ENCODE measurements around the gene UNCX. TPM values are rescaled to one million over a fixed set of nuclear protein-coding genes. Genes with fewer than 3 reads are reported as not detected.
A peak's percentile ranks its signal among the peaks of the same experiment; 100 is the strongest.

The UNCX gene
- total and polyA plus RNA-seq, 5 donors from 2014 or later: not detected

GRCh38 chr7:1220000-1220726 is 12.5 kb upstream of the UNCX start:
- no peaks in the 10 kb centered on the region for H3K36me3 ChIP-seq (ENCODE audit: control insufficient read depth, insufficient read depth, low read length)
- no peak overlapping the region for H3K27ac ChIP-seq (ENCODE audit: insufficient read depth, low read length, poor library complexity, severe bottlenecking)
- no peaks in the 10 kb centered on the region for H3K4me1 ChIP-seq (ENCODE audit: control insufficient read depth, insufficient read depth, low read length, poor library complexity, severe bottlenecking)
- Mint-ChIP-seq H3K36me3 (no peaks in the 10 kb centered on the region), H3K27me3 (peaks cover 61% of the 10 kb centered on the region), H3K9me3 (peaks cover 0 to 6% (median 0%) of the 10 kb centered on the region in 7 donors), H3K27ac (no peak overlapping the region), H3K4me1 (peaks cover 0 to 6% (median 0%) of the 10 kb centered on the region in 4 donors), H3K4me3 (no peak overlapping the region)
- no peak overlapping the region for H3K4me3 ChIP-seq (ENCODE audit: low read depth, low read length)
- no peaks in the 10 kb centered on the region for H3K9me3 ChIP-seq (ENCODE audit: control insufficient read depth in 2 of 2, low read length in 2 of 2)
- DNase-seq (no peak), ATAC-seq (ENCODE audit: low read depth in 2 of 2) (no peak)
- peaks cover 3% of the 10 kb centered on the region for H3K27me3 ChIP-seq (ENCODE audit: control insufficient read depth, insufficient read depth, low read length)

GRCh38 chr7:1220977-1221745 is 11.5 kb upstream of the UNCX start:
- H3K36me3 ChIP-seq (ENCODE audit: control insufficient read depth, insufficient read depth, low read length): no peaks in the 10 kb centered on the region
- H3K36me3 Mint-ChIP-seq: no peaks in the 10 kb centered on the region
- H3K9me3 Mint-ChIP-seq: peaks cover 0 to 6% (median 0%) of the 10 kb centered on the region in 7 donors
- ATAC-seq (ENCODE audit: low read depth in 2 of 2) (no peak), DNase-seq (no peak)
- no peak overlapping the region for H3K27ac ChIP-seq (ENCODE audit: insufficient read depth, low read length, poor library complexity, severe bottlenecking)
- no peak overlapping the region for H3K4me3 Mint-ChIP-seq
- peaks cover 4% of the 10 kb centered on the region for H3K27me3 ChIP-seq (ENCODE audit: control insufficient read depth, insufficient read depth, low read length)
- peaks cover 0 to 11% (median 3%) of the 10 kb centered on the region in 4 donors for H3K4me1 Mint-ChIP-seq
- H3K27ac Mint-ChIP-seq: no peak overlapping the region
- H3K27me3 Mint-ChIP-seq: peaks cover 63% of the 10 kb centered on the region
- H3K4me1 ChIP-seq (ENCODE audit: control insufficient read depth, insufficient read depth, low read length, poor library complexity, severe bottlenecking): no peaks in the 10 kb centered on the region
- H3K9me3 ChIP-seq (ENCODE audit: control insufficient read depth in 2 of 2, low read length in 2 of 2): no peaks in the 10 kb centered on the region
- H3K4me3 ChIP-seq (ENCODE audit: low read depth, low read length): no peak overlapping the region

GRCh38 chr7:1223196-1223981 is 9.3 kb upstream of the UNCX start:
- no peak overlapping the region for H3K27ac Mint-ChIP-seq

GRCh38 chr7:1224086-1224716 is 8.5 kb upstream of the UNCX start:
- H3K9me3 ChIP-seq (ENCODE audit: control insufficient read depth in 2 of 2, low read length in 2 of 2): no peaks in the 10 kb centered on the region
- DNase-seq: no peak
- Mint-ChIP-seq H3K4me3 (peak overlapping the region in 2 of 4 donors; percentile 50 to 76), H3K27me3 (peaks cover 70% of the 10 kb centered on the region), H3K36me3 (no peaks in the 10 kb centered on the region), H3K27ac (no peak overlapping the region), H3K9me3 (peaks cover 0 to 2% (median 0%) of the 10 kb centered on the region in 7 donors), H3K4me1 (peaks cover 0 to 17% (median 4%) of the 10 kb centered on the region in 4 donors)
- no peak overlapping the region for H3K4me3 ChIP-seq (ENCODE audit: low read depth, low read length)
- H3K27me3 ChIP-seq (ENCODE audit: control insufficient read depth, insufficient read depth, low read length): peaks cover 23% of the 10 kb centered on the region
- no peak overlapping the region for H3K27ac ChIP-seq (ENCODE audit: insufficient read depth, low read length, poor library complexity, severe bottlenecking)
- no peak for ATAC-seq (ENCODE audit: low read depth in 2 of 2)
- no peaks in the 10 kb centered on the region for H3K36me3 ChIP-seq (ENCODE audit: control insufficient read depth, insufficient read depth, low read length)
- no peaks in the 10 kb centered on the region for H3K4me1 ChIP-seq (ENCODE audit: control insufficient read depth, insufficient read depth, low read length, poor library complexity, severe bottlenecking)

More at GRCh38 chr7:1223196-1223981, 9.3 kb upstream of the UNCX start:
- Mint-ChIP-seq H3K27me3 (peaks cover 70% of the 10 kb centered on the region), H3K36me3 (no peaks in the 10 kb centered on the region), H3K9me3 (peaks cover 0 to 2% (median 0%) of the 10 kb centered on the region in 7 donors), H3K4me3 (no peak overlapping the region), H3K4me1 (peaks cover 0 to 14% (median 4%) of the 10 kb centered on the region in 4 donors)
- H3K27ac ChIP-seq (ENCODE audit: insufficient read depth, low read length, poor library complexity, severe bottlenecking): no peak overlapping the region
- H3K4me3 ChIP-seq (ENCODE audit: low read depth, low read length): no peak overlapping the region
- H3K9me3 ChIP-seq (ENCODE audit: control insufficient read depth in 2 of 2, low read length in 2 of 2): no peaks in the 10 kb centered on the region
- peaks cover 14% of the 10 kb centered on the region for H3K27me3 ChIP-seq (ENCODE audit: control insufficient read depth, insufficient read depth, low read length)
- no peak for ATAC-seq (ENCODE audit: low read depth in 2 of 2)
- DNase-seq: no peak
- no peaks in the 10 kb centered on the region for H3K4me1 ChIP-seq (ENCODE audit: control insufficient read depth, insufficient read depth, low read length, poor library complexity, severe bottlenecking)
- no peaks in the 10 kb centered on the region for H3K36me3 ChIP-seq (ENCODE audit: control insufficient read depth, insufficient read depth, low read length)

GRCh38 chr7:1225030-1225429 is 7.6 kb upstream of the UNCX start:
- Mint-ChIP-seq H3K4me1 (peaks cover 0 to 17% (median 4%) of the 10 kb centered on the region in 4 donors), H3K36me3 (no peaks in the 10 kb centered on the region), H3K9me3 (peaks cover 0 to 2% (median 0%) of the 10 kb centered on the region in 7 donors), H3K27ac (peak overlapping the region in 1 of 3 donors; percentile 69), H3K27me3 (peaks cover 67% of the 10 kb centered on the region), H3K4me3 (no peak overlapping the region)
- no peaks in the 10 kb centered on the region for H3K4me1 ChIP-seq (ENCODE audit: control insufficient read depth, insufficient read depth, low read length, poor library complexity, severe bottlenecking)
- no peaks in the 10 kb centered on the region for H3K9me3 ChIP-seq (ENCODE audit: control insufficient read depth in 2 of 2, low read length in 2 of 2)
- H3K27me3 ChIP-seq (ENCODE audit: control insufficient read depth, insufficient read depth, low read length): peaks cover 23% of the 10 kb centered on the region
- DNase-seq (no peak), ATAC-seq (ENCODE audit: low read depth in 2 of 2) (no peak)
- no peaks in the 10 kb centered on the region for H3K36me3 ChIP-seq (ENCODE audit: control insufficient read depth, insufficient read depth, low read length)
- H3K27ac ChIP-seq (ENCODE audit: insufficient read depth, low read length, poor library complexity, severe bottlenecking): no peak overlapping the region
- no peak overlapping the region for H3K4me3 ChIP-seq (ENCODE audit: low read depth, low read length)

- H3K9me3 Mint-ChIP-seq: peaks cover 0 to 4% (median 0%) of the 10 kb centered on the region in 7 donors
- H3K27ac Mint-ChIP-seq: no peak overlapping the region
- H3K4me1 ChIP-seq (ENCODE audit: control insufficient read depth, insufficient read depth, low read length, poor library complexity, severe bottlenecking): no peaks in the 10 kb centered on the region
- no peaks in the 10 kb centered on the region for H3K9me3 ChIP-seq (ENCODE audit: control insufficient read depth in 2 of 2, low read length in 2 of 2)
- H3K36me3 Mint-ChIP-seq: no peaks in the 10 kb centered on the region
- peaks cover 0 to 19% (median 4%) of the 10 kb centered on the region in 4 donors for H3K4me1 Mint-ChIP-seq
- H3K27me3 ChIP-seq (ENCODE audit: control insufficient read depth, insufficient read depth, low read length): peaks cover 23% of the 10 kb centered on the region
- H3K27ac ChIP-seq (ENCODE audit: insufficient read depth, low read length, poor library complexity, severe bottlenecking): no peak overlapping the region
- H3K4me3 Mint-ChIP-seq: peak overlapping the region in 1 of 4 donors; percentile 19
- no peak overlapping the region for H3K4me3 ChIP-seq (ENCODE audit: low read depth, low read length)
- H3K27me3 Mint-ChIP-seq: peaks cover 67% of the 10 kb centered on the region
- no peaks in the 10 kb centered on the region for H3K36me3 ChIP-seq (ENCODE audit: control insufficient read depth, insufficient read depth, low read length)
- DNase-seq: peak in 2 of 3 donors; percentile 39 to 45
- no peak for ATAC-seq (ENCODE audit: low read depth in 2 of 2)
Observed at GRCh38 chr7:1225441-1226185, 7.1 kb upstream of the UNCX start.

Measured in CD4-positive, CD25-positive, alpha-beta regulatory T cell (primary cell).